PC-3 (cell line): ENCODE measurements around the gene IRAK4.

Source experiments
- CTCF ChIP-seq: fragments of 300-600 bp; sonication (generic); conservative IDR thresholded peaks from 2 replicates; pipeline ENCODE4 v1.5.1; 2017; ENCODE audit warnings: antibody characterized with exemption, low read depth, mild to moderate bottlenecking, low read length
- EZH2 ChIP-seq: fragments of 300-600 bp; sonication (generic); IDR thresholded peaks from one replicate; pipeline ENCODE4 v1.6.1; 2017; ENCODE audit warnings: antibody characterized with exemption, mild to moderate bottlenecking, low read length; ENCODE audit not compliant: unreplicated experiment

GRCh38 chr12:43795716-43796280, 37.0 kb downstream of the IRAK4 start:
- TF ChIP-seq CTCF, result no peak
- no peak for TF ChIP-seq EZH2
